Progenitor cell of endocrine pancreas (in vitro differentiated cells): ENCODE results near the gene FBXO47. TPM values are rescaled to one million over a fixed set of nuclear protein-coding genes. Genes with fewer than 3 reads are reported as not detected.

Source experiments
- DNase-seq: peaks from one replicate; pipeline ENCODE4 v3.0.0; 2021; ENCODE audit warnings: low spot score; ENCODE audit not compliant: unreplicated experiment
- H3K27ac Mint-ChIP-seq: 2 replicates; pipeline ENCODE4 v1.8.0; 2021; ENCODE audit warnings: mild to moderate bottlenecking, moderate library complexity, mixed read lengths
- H3K27me3 Mint-ChIP-seq: 2 replicates; pipeline ENCODE4 v1.8.0; 2021; ENCODE audit warnings: mixed read lengths
- H3K36me3 Mint-ChIP-seq: 2 replicates; pipeline ENCODE4 v1.8.0; 2022; ENCODE audit warnings: mixed read lengths; ENCODE audit not compliant: insufficient read depth
- H3K4me1 Mint-ChIP-seq: 2 replicates; pipeline ENCODE4 v1.8.0; 2021; ENCODE audit warnings: low read depth, mixed read lengths
- H3K4me3 Mint-ChIP-seq: 2 replicates; pipeline ENCODE4 v1.8.0; 2021; ENCODE audit warnings: low read depth, mild to moderate bottlenecking, moderate library complexity, mixed read lengths
- H3K9me3 Mint-ChIP-seq: 2 replicates; pipeline ENCODE4 v1.8.0; 2021; ENCODE audit warnings: low read depth, mixed read lengths
- total RNA-seq: library from RNA; stranded (reverse); gene quantifications from 2 replicates; pipeline ENCODE4 v1.2.1, GENCODE V29; 2021
- TF ChIP-seq, protein P1 (sequence below): fragments of 200-600 bp; sonication (generic); IDR thresholded peaks from one replicate; pipeline ENCODE4 v1.5.0; 2021; ENCODE audit warnings: antibody characterized with exemption, mild to moderate bottlenecking; ENCODE audit not compliant: unreplicated experiment

The FBXO47 gene
- total RNA-seq, 1 donor from 2014 or later, result not detected

DNA sequence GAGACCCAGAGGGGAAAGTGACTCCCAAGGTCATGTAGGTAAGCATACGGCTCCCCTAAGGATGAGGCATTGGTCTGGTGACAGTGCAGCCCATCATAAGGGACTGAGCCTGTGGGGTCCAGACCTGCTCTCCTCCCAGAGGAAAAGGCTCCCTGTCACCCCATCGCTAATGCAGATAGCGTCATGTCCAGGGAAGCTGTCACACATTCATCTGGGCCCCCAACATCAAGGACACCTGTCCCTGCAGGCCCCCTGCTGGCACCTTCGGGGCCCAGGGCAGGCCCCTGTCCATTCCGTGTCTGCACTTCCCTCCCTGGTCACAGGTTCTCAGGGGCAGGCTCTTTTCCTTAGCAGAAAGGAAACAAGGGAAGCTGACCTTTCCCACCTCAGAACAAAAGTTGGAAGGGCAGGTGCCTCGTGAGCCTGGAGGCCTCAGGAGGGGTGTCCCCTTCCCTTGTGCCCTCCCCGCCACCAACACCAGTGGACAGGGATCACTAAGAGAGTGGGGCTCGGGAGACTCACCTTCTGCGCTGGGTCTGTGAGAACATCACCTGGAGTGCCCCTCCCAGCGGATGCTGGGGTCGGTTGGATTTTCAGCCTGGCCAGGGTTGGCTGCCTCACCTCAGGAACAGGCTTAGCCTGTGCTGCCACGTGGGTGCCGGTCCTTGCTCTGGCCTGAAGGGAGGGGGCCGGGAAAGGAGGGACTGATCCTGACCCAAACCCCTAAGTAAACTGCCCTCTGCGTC, 59.1 kb downstream of the FBXO47 start:
- Mint-ChIP-seq H3K4me1 (no peaks in the 10 kb centered on the region), H3K27ac (no peak overlapping the region), H3K4me3 (no peak overlapping the region), H3K27me3 (no peaks in the 10 kb centered on the region), H3K36me3 (peaks cover 16% of the 10 kb centered on the region), H3K9me3 (no peaks in the 10 kb centered on the region)
- TF ChIP-seq, protein P1, sequence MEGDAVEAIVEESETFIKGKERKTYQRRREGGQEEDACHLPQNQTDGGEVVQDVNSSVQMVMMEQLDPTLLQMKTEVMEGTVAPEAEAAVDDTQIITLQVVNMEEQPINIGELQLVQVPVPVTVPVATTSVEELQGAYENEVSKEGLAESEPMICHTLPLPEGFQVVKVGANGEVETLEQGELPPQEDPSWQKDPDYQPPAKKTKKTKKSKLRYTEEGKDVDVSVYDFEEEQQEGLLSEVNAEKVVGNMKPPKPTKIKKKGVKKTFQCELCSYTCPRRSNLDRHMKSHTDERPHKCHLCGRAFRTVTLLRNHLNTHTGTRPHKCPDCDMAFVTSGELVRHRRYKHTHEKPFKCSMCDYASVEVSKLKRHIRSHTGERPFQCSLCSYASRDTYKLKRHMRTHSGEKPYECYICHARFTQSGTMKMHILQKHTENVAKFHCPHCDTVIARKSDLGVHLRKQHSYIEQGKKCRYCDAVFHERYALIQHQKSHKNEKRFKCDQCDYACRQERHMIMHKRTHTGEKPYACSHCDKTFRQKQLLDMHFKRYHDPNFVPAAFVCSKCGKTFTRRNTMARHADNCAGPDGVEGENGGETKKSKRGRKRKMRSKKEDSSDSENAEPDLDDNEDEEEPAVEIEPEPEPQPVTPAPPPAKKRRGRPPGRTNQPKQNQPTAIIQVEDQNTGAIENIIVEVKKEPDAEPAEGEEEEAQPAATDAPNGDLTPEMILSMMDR, result no peak
- no peak for DNase-seq

DNA sequence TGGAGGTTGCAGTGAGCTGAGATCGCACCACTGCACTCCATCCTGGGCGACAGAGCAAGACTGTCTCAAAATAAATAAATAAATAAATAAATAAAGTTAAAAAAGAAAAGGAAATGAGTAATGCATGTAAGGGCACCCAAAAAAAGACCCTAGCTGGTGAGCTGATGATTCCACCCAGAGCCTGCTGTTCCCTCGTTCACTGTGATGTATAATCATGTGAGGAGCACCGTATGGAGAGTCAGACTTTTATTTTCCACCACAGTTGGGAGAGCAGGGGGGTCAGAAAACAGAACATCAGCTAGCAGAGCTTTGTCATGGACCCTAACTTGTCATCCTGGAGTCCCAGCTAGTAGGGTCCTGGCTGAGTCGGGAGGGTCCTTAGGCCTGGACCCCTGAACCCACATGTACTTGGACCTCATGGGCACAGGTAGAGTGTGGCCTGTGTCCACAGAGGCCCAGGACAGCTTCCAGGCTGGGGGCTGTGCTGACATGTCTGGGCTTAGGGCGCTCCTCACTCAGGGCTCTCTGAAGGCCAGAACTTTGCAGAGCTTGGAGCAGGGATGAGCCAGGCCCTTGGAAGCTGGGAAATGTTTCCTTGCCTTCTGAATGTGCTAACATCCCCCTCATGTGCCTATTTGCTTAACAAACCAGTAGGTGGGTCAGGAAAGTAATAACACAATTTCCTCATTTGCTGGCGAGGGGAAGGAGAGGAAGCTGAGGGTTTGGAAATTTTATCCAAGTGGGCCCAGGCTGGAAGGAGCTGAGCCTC, 60.6 kb downstream of the FBXO47 start:
- Mint-ChIP-seq H3K27ac (no peak overlapping the region), H3K4me3 (no peak overlapping the region), H3K36me3 (peaks cover 18% of the 10 kb centered on the region), H3K4me1 (no peaks in the 10 kb centered on the region), H3K27me3 (no peaks in the 10 kb centered on the region), H3K9me3 (no peaks in the 10 kb centered on the region)
- DNase-seq, result no peak
- TF ChIP-seq, protein P1, result no peak

DNA sequence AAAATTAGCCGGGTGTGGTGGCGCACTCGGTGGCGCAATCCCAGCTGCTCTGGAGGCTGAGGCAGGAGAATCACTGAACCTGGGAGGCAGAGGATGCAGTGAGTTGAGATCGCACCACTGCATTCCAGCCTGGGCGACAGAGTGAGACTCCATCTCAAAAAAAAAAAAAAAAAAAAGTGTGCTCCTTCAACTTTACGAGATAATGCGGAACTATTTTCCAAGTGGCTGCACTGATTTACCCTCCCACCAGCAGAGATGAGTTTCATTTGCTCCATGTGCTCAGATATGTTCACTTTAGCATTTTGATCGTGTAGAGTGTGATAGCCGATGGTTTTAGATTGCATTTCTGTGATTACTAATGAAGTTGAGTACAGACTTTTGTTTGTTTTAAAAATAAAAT, 61.8 kb downstream of the FBXO47 start:
- DNase-seq, result no peak
- no peaks in the 10 kb centered on the region for H3K4me1 Mint-ChIP-seq
- H3K27ac Mint-ChIP-seq, result no peak overlapping the region

DNA sequence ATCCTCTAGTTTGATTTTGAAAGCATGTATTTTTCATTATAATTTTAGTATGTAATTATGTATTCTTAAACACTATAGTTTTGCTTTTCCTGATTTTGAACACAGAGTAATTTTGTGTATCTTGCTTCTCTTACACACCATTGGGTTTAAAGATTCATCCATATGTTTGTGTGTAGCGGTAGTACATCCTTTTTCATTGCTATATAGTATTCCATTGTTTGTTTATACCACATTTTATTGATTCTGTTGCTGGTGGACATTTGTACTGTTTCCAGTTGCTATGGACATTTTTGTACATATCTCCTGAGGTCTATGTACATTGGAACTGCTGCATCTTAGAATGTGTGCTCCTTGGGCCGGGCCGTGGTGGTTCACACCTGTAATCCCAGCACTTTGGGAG, 62.3 kb downstream of the FBXO47 start:
- Mint-ChIP-seq H3K9me3 (no peaks in the 10 kb centered on the region), H3K36me3 (peaks cover 18% of the 10 kb centered on the region), H3K4me3 (no peak overlapping the region), H3K27me3 (no peaks in the 10 kb centered on the region), H3K4me1 (no peaks in the 10 kb centered on the region), H3K27ac (no peak overlapping the region)
- DNase-seq, result no peak
- TF ChIP-seq, protein P1, result no peak

More for the DNA sequence above, 61.8 kb downstream of the FBXO47 start:
- Mint-ChIP-seq H3K27me3 (no peaks in the 10 kb centered on the region), H3K4me3 (no peak overlapping the region), H3K9me3 (no peaks in the 10 kb centered on the region), H3K36me3 (peaks cover 18% of the 10 kb centered on the region)
- TF ChIP-seq, protein P1, result no peak

DNA sequence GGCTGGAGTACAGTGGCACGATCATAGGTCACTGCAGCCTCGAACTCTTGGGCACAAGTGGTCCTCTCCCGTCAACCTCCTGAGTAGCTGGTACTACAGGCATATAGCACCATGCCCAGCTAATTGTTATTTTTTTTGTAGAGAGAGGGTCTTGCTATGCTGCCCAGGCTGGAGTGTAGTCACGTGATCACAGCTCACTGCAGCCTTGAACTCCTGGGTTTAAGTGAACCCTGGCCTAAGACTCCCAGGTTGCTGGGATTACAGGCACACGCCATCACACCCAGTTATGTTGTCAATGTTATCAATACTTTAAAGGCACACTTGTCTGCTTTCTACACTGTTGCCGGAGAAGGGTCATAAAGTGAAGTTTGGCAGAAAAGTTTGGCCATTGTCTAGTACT, 63.8 kb downstream of the FBXO47 start:
- DNase-seq, result no peak
- H3K36me3 Mint-ChIP-seq, result peaks cover 21% of the 10 kb centered on the region
- no peaks in the 10 kb centered on the region for H3K27me3 Mint-ChIP-seq

More for the DNA sequence above, 63.8 kb downstream of the FBXO47 start:
- TF ChIP-seq, protein P1, result no peak
- no peak overlapping the region for H3K27ac Mint-ChIP-seq
- no peaks in the 10 kb centered on the region for H3K9me3 Mint-ChIP-seq
- no peak overlapping the region for H3K4me3 Mint-ChIP-seq
- H3K4me1 Mint-ChIP-seq, result no peaks in the 10 kb centered on the region
